Measurements from ENCODE around the gene PTPRN2.

DNA sequence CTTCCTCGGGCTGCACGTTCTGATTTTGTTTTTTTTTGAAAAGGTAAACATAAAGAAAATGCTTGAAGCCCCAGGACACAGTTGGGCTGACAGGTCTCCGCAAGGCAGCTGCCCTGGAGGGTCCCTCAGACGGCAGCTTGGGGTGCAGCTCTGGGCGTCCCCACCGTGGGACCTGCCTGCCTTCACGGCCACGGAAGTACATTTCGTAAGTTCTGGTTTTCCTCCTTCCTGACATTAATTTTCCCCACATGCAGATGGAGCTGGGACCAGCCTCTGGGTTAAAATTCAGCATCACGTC is 759.8 kb downstream of the PTPRN2 start:
- no peak for TF ChIP-seq ZFX (IDR thresholded peaks at IDR 0.05; ENCODE audit: borderline replicate concordance)
- TF ChIP-seq, protein P1, sequence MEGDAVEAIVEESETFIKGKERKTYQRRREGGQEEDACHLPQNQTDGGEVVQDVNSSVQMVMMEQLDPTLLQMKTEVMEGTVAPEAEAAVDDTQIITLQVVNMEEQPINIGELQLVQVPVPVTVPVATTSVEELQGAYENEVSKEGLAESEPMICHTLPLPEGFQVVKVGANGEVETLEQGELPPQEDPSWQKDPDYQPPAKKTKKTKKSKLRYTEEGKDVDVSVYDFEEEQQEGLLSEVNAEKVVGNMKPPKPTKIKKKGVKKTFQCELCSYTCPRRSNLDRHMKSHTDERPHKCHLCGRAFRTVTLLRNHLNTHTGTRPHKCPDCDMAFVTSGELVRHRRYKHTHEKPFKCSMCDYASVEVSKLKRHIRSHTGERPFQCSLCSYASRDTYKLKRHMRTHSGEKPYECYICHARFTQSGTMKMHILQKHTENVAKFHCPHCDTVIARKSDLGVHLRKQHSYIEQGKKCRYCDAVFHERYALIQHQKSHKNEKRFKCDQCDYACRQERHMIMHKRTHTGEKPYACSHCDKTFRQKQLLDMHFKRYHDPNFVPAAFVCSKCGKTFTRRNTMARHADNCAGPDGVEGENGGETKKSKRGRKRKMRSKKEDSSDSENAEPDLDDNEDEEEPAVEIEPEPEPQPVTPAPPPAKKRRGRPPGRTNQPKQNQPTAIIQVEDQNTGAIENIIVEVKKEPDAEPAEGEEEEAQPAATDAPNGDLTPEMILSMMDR (IDR thresholded peaks at IDR 0.05), result no peak
